NT2/D1 (cell line): ENCODE measurements around the gene FLOT2.

Experiments used
- SUZ12 ChIP-seq: IDR thresholded peaks from 2 replicates; pipeline ENCODE4 v1.6.1; 2011; ENCODE audit not compliant: insufficient read length, insufficient read depth; ENCODE audit errors: extremely low read depth
- YY1 ChIP-seq: IDR thresholded peaks from 2 replicates; pipeline ENCODE4 v1.6.1; 2011; ENCODE audit not compliant: insufficient read length, insufficient read depth

DNA sequence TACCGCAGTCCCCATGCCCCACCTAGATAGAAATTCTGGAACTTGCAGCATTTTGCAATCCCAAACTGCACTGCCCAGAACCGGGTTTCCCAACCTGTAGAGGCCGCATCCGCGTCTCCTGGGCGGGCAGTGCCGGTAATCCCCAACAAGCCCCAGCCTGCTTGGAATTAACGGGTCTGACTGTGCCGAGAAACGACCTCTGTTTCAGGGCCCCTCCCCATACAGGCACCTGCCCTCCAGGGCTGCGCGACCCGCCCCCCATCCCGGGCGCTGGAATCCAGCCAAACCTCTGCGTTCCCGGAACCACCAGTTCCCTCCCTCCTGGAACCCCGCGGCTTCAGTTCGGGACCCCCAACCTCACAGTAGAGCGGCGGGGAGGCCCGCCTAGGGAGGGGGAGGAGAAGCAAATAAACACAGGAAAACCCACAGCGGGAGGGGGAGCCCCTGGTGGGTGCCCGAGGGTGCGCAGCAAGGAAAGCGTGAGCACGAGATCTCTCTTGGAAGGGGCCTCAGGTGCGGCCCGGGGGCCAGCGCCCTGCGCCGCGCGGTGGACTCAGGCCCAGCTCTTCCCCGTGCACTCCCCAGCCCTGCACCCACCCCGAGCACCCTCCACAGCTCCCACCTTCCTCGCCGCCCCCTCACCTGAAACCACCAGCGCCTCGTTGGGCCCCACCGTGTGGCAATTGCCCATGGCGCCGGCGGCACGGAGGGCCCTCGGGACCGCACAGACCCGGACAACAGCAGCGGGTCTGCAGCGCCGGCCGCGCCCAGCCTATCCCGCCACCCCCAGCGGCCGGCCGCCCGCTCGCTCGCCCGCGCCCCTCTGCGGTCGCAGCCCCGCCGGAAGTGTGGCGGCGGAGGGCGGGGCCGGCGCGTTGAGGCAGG lies at the start of gene FLOT2:
- TF ChIP-seq SUZ12 (no peak), YY1 (no peak)
